CD14-positive monocyte (primary cell): Measurements from ENCODE around the gene SMAD2. TPM values are rescaled to one million over a fixed set of nuclear protein-coding genes. Genes with fewer than 3 reads are reported as not detected.

Experiments
- DNase-seq, 3 donors: peaks; one replicate each; pipeline ENCODE4 v3.0.0-alpha.2; 2011 to 2022
- H2AFZ ChIP-seq: 2 replicates; pipeline ENCODE4 v1.6.0; 2012; ENCODE audit warnings: mild to moderate bottlenecking, low read depth, low read length, inconsistent platforms; ENCODE audit not compliant: insufficient read depth, poor library complexity, severe bottlenecking
- H3K27ac ChIP-seq, 2 donors: 1 replicate in 1 of 2; 2 replicates in 1 of 2; pipeline ENCODE4 v1.5.1; 2012 to 2013; ENCODE audit warnings: low read length in 2 of 2, control low read depth in 1 of 2, inconsistent platforms in 1 of 2, low read depth in 1 of 2, mild to moderate bottlenecking in 1 of 2
- H3K27me3 ChIP-seq, 2 donors: one replicate each; pipeline versions ENCODE4 v1.6.0 to v1.6.1; 2011 to 2013; ENCODE audit warnings: low read length in 2 of 2; ENCODE audit not compliant: control insufficient read depth in 2 of 2, insufficient read depth in 2 of 2
- H3K36me3 ChIP-seq, 2 donors: replicated peaks in 1 of 2; 1 replicate in 1 of 2; 2 replicates in 1 of 2; pipeline versions ENCODE4 v1.5.1 to v1.6.1; 2012 to 2013; ENCODE audit warnings: low read length in 2 of 2, control low read depth in 1 of 2, inconsistent platforms in 1 of 2, mild to moderate bottlenecking in 1 of 2; ENCODE audit not compliant: insufficient read depth in 2 of 2, control insufficient read depth in 1 of 2
- H3K4me1 ChIP-seq, 2 donors: 1 replicate in 1 of 2; 2 replicates in 1 of 2; pipeline versions ENCODE4 v1.5.1 to v1.6.1; 2012 to 2013; ENCODE audit warnings: low read length in 2 of 2, control low read depth in 1 of 2, inconsistent platforms in 1 of 2, mild to moderate bottlenecking in 1 of 2, moderate library complexity in 1 of 2; ENCODE audit not compliant: insufficient read depth in 2 of 2, control insufficient read depth in 1 of 2
- H3K4me2 ChIP-seq: replicated peaks from 2 replicates; pipeline ENCODE3; 2012; ENCODE audit warnings: low read length, moderate library complexity, mild to moderate bottlenecking; ENCODE audit not compliant: poor library complexity, severe bottlenecking; ENCODE audit errors: extremely low read depth
- H3K4me3 ChIP-seq, 3 experiments: fragments of 200-600 bp in 1 of 3; sonication (generic) in 1 of 3; replicated peaks in 1 of 3; 1 replicate in 2 of 3; 2 replicates in 1 of 3; pipeline ENCODE4 v1.5.1; 2011 to 2013; ENCODE audit warnings: low read length in 3 of 3, mild to moderate bottlenecking in 3 of 3, control low read depth in 2 of 3, low read depth in 2 of 3, inconsistent platforms in 1 of 3, moderate library complexity in 1 of 3
- H3K79me2 ChIP-seq: 2 replicates; pipeline ENCODE4 v1.6.0; 2012; ENCODE audit warnings: mild to moderate bottlenecking, control low read depth, inconsistent platforms, low read length, moderate library complexity; ENCODE audit not compliant: insufficient read depth
- H3K9ac ChIP-seq: 2 replicates; pipeline ENCODE4 v1.6.0; 2017; ENCODE audit warnings: low read length, mild to moderate bottlenecking; ENCODE audit not compliant: insufficient read depth, poor library complexity, severe bottlenecking
- H3K9me3 ChIP-seq, 2 donors: replicated peaks in 1 of 2; 1 replicate in 1 of 2; 2 replicates in 1 of 2; pipeline versions ENCODE4 v1.5.1 to v1.6.1; 2012 to 2013; ENCODE audit warnings: low read length in 2 of 2, control low read depth in 1 of 2; ENCODE audit not compliant: control insufficient read depth in 1 of 2, insufficient read depth in 1 of 2
- H4K20me1 ChIP-seq: 2 replicates; pipeline ENCODE4 v1.6.0; 2012; ENCODE audit warnings: mild to moderate bottlenecking, low read length, control low read depth, moderate library complexity; ENCODE audit not compliant: insufficient read depth
- H3K27ac Mint-ChIP-seq, 7 donors: one replicate each; pipeline ENCODE4 v1.8.0; 2020; ENCODE audit warnings: mild to moderate bottlenecking in 7 of 7, mixed read lengths in 7 of 7, moderate library complexity in 6 of 7, inconsistent platforms in 2 of 7
- H3K27me3 Mint-ChIP-seq, 3 donors: one replicate each; pipeline ENCODE4 v1.8.0; 2021 to 2022; ENCODE audit warnings: low read depth in 3 of 3, mild to moderate bottlenecking in 3 of 3, mixed read lengths in 3 of 3, moderate library complexity in 3 of 3, inconsistent platforms in 1 of 3
- H3K36me3 Mint-ChIP-seq, 2 donors: one replicate each; pipeline ENCODE4 v1.8.0; 2020; ENCODE audit warnings: mixed read lengths in 2 of 2, inconsistent platforms in 1 of 2, mild to moderate bottlenecking in 1 of 2
- H3K4me1 Mint-ChIP-seq: one replicate; pipeline ENCODE4 v1.8.0; 2020; ENCODE audit warnings: mild to moderate bottlenecking, mixed read lengths
- H3K4me3 Mint-ChIP-seq, 2 donors: one replicate each; pipeline ENCODE4 v1.8.0; 2020; ENCODE audit warnings: mild to moderate bottlenecking in 2 of 2, mixed read lengths in 2 of 2, moderate library complexity in 1 of 2
- H3K9me3 Mint-ChIP-seq, 7 donors: one replicate each; pipeline ENCODE4 v1.8.0; 2020 to 2022; ENCODE audit warnings: mixed read lengths in 7 of 7, mild to moderate bottlenecking in 6 of 7, moderate library complexity in 6 of 7, inconsistent platforms in 2 of 7
- WGBS: methylation state at CpG from one replicate; pipeline ENCODE4 v1.1.5; 2013; ENCODE audit warnings: missing lambda C conversion rate; ENCODE audit not compliant: insufficient coverage; 5-methylcytosine and 5-hydroxymethylcytosine counted together
- intact Hi-C, 2 donors: fragments of 100-400 bp; cut with micrococcal nuclease; formaldehyde crosslinking; loops; one replicate each; pipeline versions ENCODE4 v1.15.0 to v1.15.1; 2023
- polyA plus RNA-seq, 3 donors: library from polyadenylated mRNA; depleted of rRNA in 1 of 3; unstranded in 2 of 3; stranded (reverse) in 1 of 3; fragments of 300-500 nt in 2 of 3; fragments of >200 nt in 1 of 3; fragmentation: Illumina TruSeq in 2 of 3; gene quantifications; 1 replicate in 2 of 3; 2 replicates in 1 of 3; pipeline ENCODE4 v1.2.3, GENCODE V29; 2012 to 2021
- TF ChIP-seq, protein P1 (sequence below): fragments of 200-600 bp; IDR thresholded peaks from one replicate; pipeline ENCODE4 v1.8.0; 2022; ENCODE audit warnings: antibody characterized with exemption, mild to moderate bottlenecking

Gene SMAD2
- polyA plus RNA-seq, 3 donors, result 48.1 to 72.6 (median 70.6) TPM

- H2AFZ ChIP-seq, result no peak overlapping the region
- Mint-ChIP-seq H3K27ac (no peak overlapping the region), H3K4me1 (no peaks in the 10 kb centered on the region), H3K27me3 (no peaks in the 10 kb centered on the region), H3K36me3 (peaks cover 38 to 40% of the 10 kb centered on the region in 2 donors), H3K4me3 (no peak overlapping the region), H3K9me3 (peaks cover 0 to 1% (median 0%) of the 10 kb centered on the region in 7 donors)
- H3K27ac ChIP-seq, result no peak overlapping the region
- WGBS, result no CpG with 5 or more reads among the region's 1 CpG
- no peaks in the 10 kb centered on the region for H3K9me3 ChIP-seq
- intact Hi-C loops, result no loop called here
- no peak overlapping the region for H3K4me3 ChIP-seq
- TF ChIP-seq, protein P1, sequence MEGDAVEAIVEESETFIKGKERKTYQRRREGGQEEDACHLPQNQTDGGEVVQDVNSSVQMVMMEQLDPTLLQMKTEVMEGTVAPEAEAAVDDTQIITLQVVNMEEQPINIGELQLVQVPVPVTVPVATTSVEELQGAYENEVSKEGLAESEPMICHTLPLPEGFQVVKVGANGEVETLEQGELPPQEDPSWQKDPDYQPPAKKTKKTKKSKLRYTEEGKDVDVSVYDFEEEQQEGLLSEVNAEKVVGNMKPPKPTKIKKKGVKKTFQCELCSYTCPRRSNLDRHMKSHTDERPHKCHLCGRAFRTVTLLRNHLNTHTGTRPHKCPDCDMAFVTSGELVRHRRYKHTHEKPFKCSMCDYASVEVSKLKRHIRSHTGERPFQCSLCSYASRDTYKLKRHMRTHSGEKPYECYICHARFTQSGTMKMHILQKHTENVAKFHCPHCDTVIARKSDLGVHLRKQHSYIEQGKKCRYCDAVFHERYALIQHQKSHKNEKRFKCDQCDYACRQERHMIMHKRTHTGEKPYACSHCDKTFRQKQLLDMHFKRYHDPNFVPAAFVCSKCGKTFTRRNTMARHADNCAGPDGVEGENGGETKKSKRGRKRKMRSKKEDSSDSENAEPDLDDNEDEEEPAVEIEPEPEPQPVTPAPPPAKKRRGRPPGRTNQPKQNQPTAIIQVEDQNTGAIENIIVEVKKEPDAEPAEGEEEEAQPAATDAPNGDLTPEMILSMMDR, result no peak
- H3K4me1 ChIP-seq, result no peaks in the 10 kb centered on the region
- H4K20me1 ChIP-seq, result peaks cover 5% of the 10 kb centered on the region
- H3K27me3 ChIP-seq, result no peaks in the 10 kb centered on the region
- DNase-seq, result no peak
- H3K4me2 ChIP-seq, result no peak overlapping the region
- no peak overlapping the region for H3K9ac ChIP-seq
- H3K79me2 ChIP-seq, result no peaks in the 10 kb centered on the region
- peaks cover 22 to 58% of the 10 kb centered on the region in 2 donors for H3K36me3 ChIP-seq
Observed at GRCh38 chr18:47831351-47831750, 99.1 kb downstream of the SMAD2 start.

DNA sequence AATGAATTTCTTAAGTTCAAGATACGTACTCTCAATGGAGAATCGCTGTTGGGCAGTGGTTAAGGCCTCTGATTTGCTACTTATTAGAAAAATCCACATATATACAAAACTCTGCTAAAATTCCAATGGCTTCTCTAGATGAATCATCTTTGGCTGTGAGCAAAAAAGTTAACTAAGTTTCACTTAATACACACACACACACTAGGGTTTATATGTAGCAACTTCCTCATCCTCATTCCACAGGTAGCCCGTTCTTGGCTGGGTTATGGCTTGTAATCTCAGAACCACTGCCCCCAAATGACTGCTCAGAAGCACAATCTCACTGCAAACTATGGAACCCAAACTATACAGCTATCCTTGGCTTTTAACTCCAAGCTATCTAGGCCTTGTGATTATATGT is 99.7 kb downstream of the SMAD2 start:
- Mint-ChIP-seq H3K4me3 (no peak overlapping the region), H3K27me3 (no peaks in the 10 kb centered on the region), H3K4me1 (no peaks in the 10 kb centered on the region), H3K36me3 (peaks cover 37 to 39% of the 10 kb centered on the region in 2 donors), H3K9me3 (peaks cover 0 to 1% (median 0%) of the 10 kb centered on the region in 7 donors), H3K27ac (no peak overlapping the region)
- WGBS, result 75% methylated on average over 1 of the region's 3 CpGs
- H3K9me3 ChIP-seq, result no peaks in the 10 kb centered on the region
- no peaks in the 10 kb centered on the region for H4K20me1 ChIP-seq
- DNase-seq, result no peak
- H3K36me3 ChIP-seq, result peaks cover 20 to 57% of the 10 kb centered on the region in 2 donors
- no peak overlapping the region for H3K27ac ChIP-seq
- no peak overlapping the region for H2AFZ ChIP-seq
- no peak overlapping the region for H3K4me2 ChIP-seq
- no peak overlapping the region for H3K9ac ChIP-seq
- no peaks in the 10 kb centered on the region for H3K79me2 ChIP-seq
- no peak overlapping the region for H3K4me3 ChIP-seq
- intact Hi-C loops, result no loop called here
- H3K27me3 ChIP-seq, result no peaks in the 10 kb centered on the region
- TF ChIP-seq, protein P1, result no peak
- no peaks in the 10 kb centered on the region for H3K4me1 ChIP-seq
